SH-SY5Y (cell line): ENCODE data around the gene PRC1.

Experiments used
- GATA2 ChIP-seq: IDR thresholded peaks from 2 replicates; pipeline ENCODE4 v1.6.1; 2011; ENCODE audit warnings: mild to moderate bottlenecking, low read depth, low read length
- GATA3 ChIP-seq: IDR thresholded peaks from 2 replicates; pipeline ENCODE4 v1.6.1; 2011; ENCODE audit warnings: low read depth, mild to moderate bottlenecking, low read length, moderate library complexity

- no peak for TF ChIP-seq GATA2
- no peak for TF ChIP-seq GATA3
Observed at GRCh38 chr15:91039996-91040395, 45.7 kb upstream of the PRC1 start.
